WTC11 (cell line): ENCODE results near the gene NDUFA3. TPM values are rescaled to one million over a fixed set of nuclear protein-coding genes. Genes with fewer than 3 reads are reported as not detected.

Experiments used
- ATAC-seq: fragments of 200-7000 bp; cut with Tn5 transposase; 2 replicates; pipeline ENCODE4 v1.10.0; 2021; ENCODE audit warnings: mild to moderate bottlenecking, moderate library complexity
- CTCF ChIA-PET: fragments of 300-600 bp; sonication (Branson Sonifier 250); formaldehyde crosslinking; loops from one replicate; lab custom pipeline; 2021; ENCODE audit warnings: antibody characterized with exemption; lab: Charles Lee
- POLR2A ChIA-PET: fragments of 350-600 bp; sonication (Branson Sonifier 250); formaldehyde crosslinking; loops from one replicate; lab custom pipeline; 2021; ENCODE audit warnings: antibody characterized with exemption; lab: Charles Lee
- DNase-seq: peaks from one replicate; pipeline ENCODE4 v3.0.0; 2021; ENCODE audit warnings: low spot score
- H3K27ac Mint-ChIP-seq: 2 replicates; pipeline ENCODE4 v1.8.0; 2021; ENCODE audit warnings: mixed read lengths
- H3K27me3 Mint-ChIP-seq: 2 replicates; pipeline ENCODE4 v1.8.0; 2021; ENCODE audit warnings: low read depth, mild to moderate bottlenecking, moderate library complexity, mixed read lengths
- H3K36me3 Mint-ChIP-seq: 2 replicates; pipeline ENCODE4 v1.8.0; 2021; ENCODE audit warnings: mixed read lengths
- H3K4me1 Mint-ChIP-seq: 2 replicates; pipeline ENCODE4 v1.8.0; 2022; ENCODE audit warnings: mixed read lengths
- H3K4me3 Mint-ChIP-seq: 2 replicates; pipeline ENCODE4 v1.8.0; 2021; ENCODE audit warnings: mild to moderate bottlenecking, moderate library complexity, mixed read lengths
- H3K9me3 Mint-ChIP-seq: 2 replicates; pipeline ENCODE4 v1.8.0; 2021; ENCODE audit warnings: mixed read lengths
- AR ChIP-seq: fragments of 250-450 bp; sonication (Bioruptor Pico); IDR thresholded peaks from 2 replicates; pipeline ENCODE4 v1.9.0; 2021; ENCODE audit warnings: mild to moderate bottlenecking
- CDX4 ChIP-seq: fragments of 250-450 bp; sonication (Bioruptor Pico); IDR thresholded peaks from 2 replicates; pipeline ENCODE4 v1.9.0; 2021; ENCODE audit warnings: moderate library complexity, mild to moderate bottlenecking, inconsistent platforms, borderline replicate concordance
- CREM ChIP-seq: sonication (generic); formaldehyde crosslinking; IDR thresholded peaks from 2 replicates; pipeline ENCODE4 v1.8.1; 2022; ENCODE audit warnings: mild to moderate bottlenecking, missing genetic modification reagents, moderate library complexity
- ESRRA ChIP-seq: sonication (generic); formaldehyde crosslinking; IDR thresholded peaks from 2 replicates; pipeline ENCODE4 v1.8.1; 2022; ENCODE audit warnings: mild to moderate bottlenecking, missing genetic modification reagents, borderline replicate concordance
- ETV6 ChIP-seq: sonication (generic); formaldehyde crosslinking; IDR thresholded peaks from 2 replicates; pipeline ENCODE4 v1.8.1; 2022; ENCODE audit warnings: mild to moderate bottlenecking, missing genetic modification reagents
- GRHL2 ChIP-seq: fragments of 250-450 bp; sonication (Bioruptor Pico); IDR thresholded peaks from 2 replicates; pipeline ENCODE4 v1.8.0; 2022; ENCODE audit warnings: mild to moderate bottlenecking, moderate library complexity; ENCODE audit not compliant: insufficient replicate concordance, severe bottlenecking
- GTF2I ChIP-seq: fragments of 250-450 bp; sonication (Bioruptor Pico); conservative IDR thresholded peaks from 2 replicates; pipeline ENCODE4 v1.4.0; 2021; ENCODE audit warnings: mild to moderate bottlenecking
- JAZF1 ChIP-seq: fragments of 250-450 bp; sonication (Bioruptor Pico); IDR thresholded peaks from 2 replicates; pipeline ENCODE4 v1.9.0; 2021; ENCODE audit warnings: moderate library complexity, mild to moderate bottlenecking, inconsistent platforms
- KAT7 ChIP-seq: sonication (generic); formaldehyde crosslinking; IDR thresholded peaks from 2 replicates; pipeline ENCODE4 v1.8.1; 2023; ENCODE audit warnings: missing genetic modification reagents, mild to moderate bottlenecking, borderline replicate concordance
- NFE2L1 ChIP-seq: sonication (generic); formaldehyde crosslinking; IDR thresholded peaks from 2 replicates; pipeline ENCODE4 v1.8.1; 2023; ENCODE audit warnings: missing genetic modification reagents
- NR1H2 ChIP-seq: sonication (generic); formaldehyde crosslinking; IDR thresholded peaks from 2 replicates; pipeline ENCODE4 v1.9.0; 2021; ENCODE audit warnings: mild to moderate bottlenecking, moderate library complexity, missing genetic modification reagents
- SP1 ChIP-seq: sonication (generic); formaldehyde crosslinking; conservative IDR thresholded peaks from 2 replicates; pipeline ENCODE4 v1.8.1; 2022; ENCODE audit warnings: missing genetic modification reagents
- TEAD1 ChIP-seq: sonication (generic); formaldehyde crosslinking; IDR thresholded peaks from 2 replicates; pipeline ENCODE4 v1.8.0; 2022; ENCODE audit warnings: mild to moderate bottlenecking, missing genetic modification reagents
- USF1 ChIP-seq: sonication (generic); formaldehyde crosslinking; IDR thresholded peaks from 2 replicates; pipeline ENCODE4 v1.8.0; 2022; ENCODE audit warnings: mild to moderate bottlenecking, missing genetic modification reagents
- ZBTB21 ChIP-seq: sonication (generic); formaldehyde crosslinking; IDR thresholded peaks from 2 replicates; pipeline ENCODE4 v1.8.1; 2023; ENCODE audit warnings: mild to moderate bottlenecking, missing genetic modification reagents, borderline replicate concordance
- ZBTB43 ChIP-seq: sonication (generic); formaldehyde crosslinking; IDR thresholded peaks from 2 replicates; pipeline ENCODE4 v1.8.1; 2023; ENCODE audit warnings: mild to moderate bottlenecking, missing genetic modification reagents
- ZNF138 ChIP-seq: sonication (generic); formaldehyde crosslinking; conservative IDR thresholded peaks from 2 replicates; pipeline ENCODE4 v1.8.1; 2022; ENCODE audit warnings: mild to moderate bottlenecking, moderate library complexity, missing genetic modification reagents
- total RNA-seq: library from RNA; stranded (reverse); gene quantifications from 3 replicates; pipeline ENCODE4 v1.2.3, GENCODE V29; 2021
- TF ChIP-seq, protein P1 (sequence below): sonication (generic); formaldehyde crosslinking; IDR thresholded peaks from 2 replicates; pipeline ENCODE4 v1.8.0; 2022; ENCODE audit warnings: mild to moderate bottlenecking, missing genetic modification reagents
- TF ChIP-seq, protein P2 (sequence below): fragments of 250-450 bp; sonication (Bioruptor Pico); IDR thresholded peaks from 2 replicates; pipeline ENCODE4 v1.9.0; 2021; ENCODE audit warnings: mild to moderate bottlenecking
- TF ChIP-seq, protein P3 (sequence below): sonication (generic); formaldehyde crosslinking; IDR thresholded peaks from 2 replicates; pipeline ENCODE4 v1.8.0; 2023; ENCODE audit warnings: missing genetic modification reagents, mild to moderate bottlenecking, borderline replicate concordance
- TF ChIP-seq, protein P4 (sequence below): sonication (generic); formaldehyde crosslinking; IDR thresholded peaks from 2 replicates; pipeline ENCODE4 v1.8.1; 2022; ENCODE audit warnings: low read depth, mild to moderate bottlenecking, moderate library complexity, missing genetic modification reagents, borderline replicate concordance
- TF ChIP-seq, protein P5 (sequence below): sonication (generic); formaldehyde crosslinking; IDR thresholded peaks from 2 replicates; pipeline ENCODE4 v1.8.0; 2022; ENCODE audit warnings: mild to moderate bottlenecking, missing genetic modification reagents

Gene NDUFA3
- total RNA-seq, 1 experiment from 2014 or later: 181 TPM

DNA sequence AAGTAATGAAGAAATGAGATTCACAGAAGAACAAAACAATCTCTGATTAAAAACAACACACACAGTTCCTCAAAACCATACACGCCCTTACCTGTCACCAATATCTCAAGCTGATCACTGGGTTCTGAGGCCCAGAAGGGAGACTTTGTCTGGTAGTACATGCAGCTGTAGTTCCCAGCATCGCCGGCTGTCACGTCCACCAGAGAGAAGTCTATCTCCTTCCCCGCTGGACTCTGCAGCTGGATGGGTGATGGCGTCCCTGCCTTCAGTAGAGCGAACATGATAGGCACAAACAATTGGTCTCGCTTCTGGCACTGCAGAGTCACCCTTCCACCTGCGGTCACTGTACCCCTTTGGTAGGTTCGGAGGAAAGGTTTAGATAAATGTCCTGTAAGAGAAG, 28.8 kb upstream of the NDUFA3 start:
- ChIA-PET CTCF (no interaction called here), POLR2A (no interaction called here)
- peaks cover 2% of the 10 kb centered on the region; the same call in 1 of the 2 replicates for H3K27me3 Mint-ChIP-seq
- no peaks in the 10 kb centered on the region for H3K4me1 Mint-ChIP-seq
- no peak overlapping the region for H3K4me3 Mint-ChIP-seq
- no peak for ATAC-seq
- no peak overlapping the region for H3K27ac Mint-ChIP-seq
- no peak for TF ChIP-seq ZBTB43
- TF ChIP-seq, protein P1, sequence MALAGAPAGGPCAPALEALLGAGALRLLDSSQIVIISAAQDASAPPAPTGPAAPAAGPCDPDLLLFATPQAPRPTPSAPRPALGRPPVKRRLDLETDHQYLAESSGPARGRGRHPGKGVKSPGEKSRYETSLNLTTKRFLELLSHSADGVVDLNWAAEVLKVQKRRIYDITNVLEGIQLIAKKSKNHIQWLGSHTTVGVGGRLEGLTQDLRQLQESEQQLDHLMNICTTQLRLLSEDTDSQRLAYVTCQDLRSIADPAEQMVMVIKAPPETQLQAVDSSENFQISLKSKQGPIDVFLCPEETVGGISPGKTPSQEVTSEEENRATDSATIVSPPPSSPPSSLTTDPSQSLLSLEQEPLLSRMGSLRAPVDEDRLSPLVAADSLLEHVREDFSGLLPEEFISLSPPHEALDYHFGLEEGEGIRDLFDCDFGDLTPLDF: no peak
- no peak for TF ChIP-seq CDX4 (CRISPR knock-in tag)
- TF ChIP-seq ETV6 (CRISPR knock-in tag): no peak
- no peak for TF ChIP-seq CREM (CRISPR knock-in tag)
- TF ChIP-seq NR1H2 (CRISPR knock-in tag): no peak
- TF ChIP-seq ZNF138 (CRISPR knock-in tag): no peak
- no peak for TF ChIP-seq JAZF1 (CRISPR knock-in tag)
- TF ChIP-seq, protein P2, sequence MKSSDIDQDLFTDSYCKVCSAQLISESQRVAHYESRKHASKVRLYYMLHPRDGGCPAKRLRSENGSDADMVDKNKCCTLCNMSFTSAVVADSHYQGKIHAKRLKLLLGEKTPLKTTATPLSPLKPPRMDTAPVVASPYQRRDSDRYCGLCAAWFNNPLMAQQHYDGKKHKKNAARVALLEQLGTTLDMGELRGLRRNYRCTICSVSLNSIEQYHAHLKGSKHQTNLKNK (CRISPR knock-in tag): no peak
- no peak for TF ChIP-seq ESRRA (CRISPR knock-in tag)
- TF ChIP-seq NFE2L1 (CRISPR knock-in tag): no peak
- no peak for TF ChIP-seq GTF2I (CRISPR knock-in tag)
- TF ChIP-seq KAT7 (CRISPR knock-in tag): no peak
- TF ChIP-seq ZBTB21 (CRISPR knock-in tag): no peak
- TF ChIP-seq, protein P3, sequence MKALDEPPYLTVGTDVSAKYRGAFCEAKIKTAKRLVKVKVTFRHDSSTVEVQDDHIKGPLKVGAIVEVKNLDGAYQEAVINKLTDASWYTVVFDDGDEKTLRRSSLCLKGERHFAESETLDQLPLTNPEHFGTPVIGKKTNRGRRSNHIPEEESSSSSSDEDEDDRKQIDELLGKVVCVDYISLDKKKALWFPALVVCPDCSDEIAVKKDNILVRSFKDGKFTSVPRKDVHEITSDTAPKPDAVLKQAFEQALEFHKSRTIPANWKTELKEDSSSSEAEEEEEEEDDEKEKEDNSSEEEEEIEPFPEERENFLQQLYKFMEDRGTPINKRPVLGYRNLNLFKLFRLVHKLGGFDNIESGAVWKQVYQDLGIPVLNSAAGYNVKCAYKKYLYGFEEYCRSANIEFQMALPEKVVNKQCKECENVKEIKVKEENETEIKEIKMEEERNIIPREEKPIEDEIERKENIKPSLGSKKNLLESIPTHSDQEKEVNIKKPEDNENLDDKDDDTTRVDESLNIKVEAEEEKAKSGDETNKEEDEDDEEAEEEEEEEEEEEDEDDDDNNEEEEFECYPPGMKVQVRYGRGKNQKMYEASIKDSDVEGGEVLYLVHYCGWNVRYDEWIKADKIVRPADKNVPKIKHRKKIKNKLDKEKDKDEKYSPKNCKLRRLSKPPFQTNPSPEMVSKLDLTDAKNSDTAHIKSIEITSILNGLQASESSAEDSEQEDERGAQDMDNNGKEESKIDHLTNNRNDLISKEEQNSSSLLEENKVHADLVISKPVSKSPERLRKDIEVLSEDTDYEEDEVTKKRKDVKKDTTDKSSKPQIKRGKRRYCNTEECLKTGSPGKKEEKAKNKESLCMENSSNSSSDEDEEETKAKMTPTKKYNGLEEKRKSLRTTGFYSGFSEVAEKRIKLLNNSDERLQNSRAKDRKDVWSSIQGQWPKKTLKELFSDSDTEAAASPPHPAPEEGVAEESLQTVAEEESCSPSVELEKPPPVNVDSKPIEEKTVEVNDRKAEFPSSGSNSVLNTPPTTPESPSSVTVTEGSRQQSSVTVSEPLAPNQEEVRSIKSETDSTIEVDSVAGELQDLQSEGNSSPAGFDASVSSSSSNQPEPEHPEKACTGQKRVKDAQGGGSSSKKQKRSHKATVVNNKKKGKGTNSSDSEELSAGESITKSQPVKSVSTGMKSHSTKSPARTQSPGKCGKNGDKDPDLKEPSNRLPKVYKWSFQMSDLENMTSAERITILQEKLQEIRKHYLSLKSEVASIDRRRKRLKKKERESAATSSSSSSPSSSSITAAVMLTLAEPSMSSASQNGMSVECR (CRISPR knock-in tag): no peak
- TF ChIP-seq TEAD1 (CRISPR knock-in tag): no peak
- TF ChIP-seq SP1 (CRISPR knock-in tag): no peak
- H3K9me3 Mint-ChIP-seq: peaks cover 11% of the 10 kb centered on the region
- H3K36me3 Mint-ChIP-seq: 0 out of 2 replicates have a peak, but pooled peaks cover 4% of the 10 kb centered on the region
- DNase-seq: no peak

DNA sequence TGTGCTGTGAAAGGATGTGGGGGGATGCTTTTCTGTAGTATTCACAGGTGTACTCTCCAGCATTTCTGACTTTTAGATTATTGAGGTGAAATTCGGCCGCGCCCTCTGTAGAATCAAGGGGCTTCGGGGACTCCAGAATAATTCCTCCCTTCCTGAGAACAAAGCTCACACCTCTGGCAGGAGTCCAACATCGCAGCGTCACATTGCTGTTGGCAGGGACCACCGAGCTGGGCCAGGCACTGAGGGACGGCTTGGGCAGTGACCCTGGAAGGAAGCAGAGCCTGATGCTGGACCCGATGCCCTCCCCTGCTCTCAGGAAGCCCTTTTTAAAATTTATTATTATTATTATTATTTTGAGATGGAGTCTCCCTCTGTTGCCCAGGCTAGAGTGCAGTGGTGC, 27.8 kb upstream of the NDUFA3 start:
- no peak for DNase-seq
- Mint-ChIP-seq H3K9me3 (peaks cover under 1% of the 10 kb centered on the region; the same call in 1 of the 2 replicates), H3K4me3 (no peak overlapping the region), H3K27me3 (peaks cover 4% of the 10 kb centered on the region), H3K4me1 (no peaks in the 10 kb centered on the region), H3K27ac (no peak overlapping the region), H3K36me3 (no peaks in the 10 kb centered on the region; the same call in 1 of the 2 replicates)
- CTCF ChIA-PET: no interaction called here
- no peak for ATAC-seq
- POLR2A ChIA-PET: no interaction called here
- no peak for TF ChIP-seq CDX4 (CRISPR knock-in tag)
- TF ChIP-seq GRHL2 (CRISPR knock-in tag): no peak
- TF ChIP-seq, protein P4, sequence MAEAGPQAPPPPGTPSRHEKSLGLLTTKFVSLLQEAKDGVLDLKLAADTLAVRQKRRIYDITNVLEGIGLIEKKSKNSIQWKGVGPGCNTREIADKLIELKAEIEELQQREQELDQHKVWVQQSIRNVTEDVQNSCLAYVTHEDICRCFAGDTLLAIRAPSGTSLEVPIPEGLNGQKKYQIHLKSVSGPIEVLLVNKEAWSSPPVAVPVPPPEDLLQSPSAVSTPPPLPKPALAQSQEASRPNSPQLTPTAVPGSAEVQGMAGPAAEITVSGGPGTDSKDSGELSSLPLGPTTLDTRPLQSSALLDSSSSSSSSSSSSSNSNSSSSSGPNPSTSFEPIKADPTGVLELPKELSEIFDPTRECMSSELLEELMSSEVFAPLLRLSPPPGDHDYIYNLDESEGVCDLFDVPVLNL (CRISPR knock-in tag): no peak
- TF ChIP-seq AR (CRISPR knock-in tag): no peak
- TF ChIP-seq, protein P5, sequence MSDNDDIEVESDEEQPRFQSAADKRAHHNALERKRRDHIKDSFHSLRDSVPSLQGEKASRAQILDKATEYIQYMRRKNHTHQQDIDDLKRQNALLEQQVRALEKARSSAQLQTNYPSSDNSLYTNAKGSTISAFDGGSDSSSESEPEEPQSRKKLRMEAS (CRISPR knock-in tag): no peak
- no peak for TF ChIP-seq USF1 (CRISPR knock-in tag)
